Fibroblast of lung (primary cell): ENCODE measurements around the gene ELMOD3. TPM values are rescaled to one million over a fixed set of nuclear protein-coding genes. Genes with fewer than 3 reads are reported as not detected.

Source experiments
- DNase-seq, 2 donors: peaks; one replicate each; pipeline versions ENCODE4 v3.0.0 to v3.0.0-alpha.2; 2010; ENCODE audit warnings: low read depth in 2 of 2
- H2AFZ ChIP-seq: 2 replicates; pipeline ENCODE4 v1.5.1; 2012; ENCODE audit warnings: low read length, control low read depth, inconsistent platforms
- H3K27ac ChIP-seq: 2 replicates; pipeline ENCODE4 v1.5.1; 2011; ENCODE audit warnings: low read length, control low read depth; ENCODE audit not compliant: insufficient read depth
- H3K27me3 ChIP-seq: 2 replicates; pipeline ENCODE4 v1.5.1; 2011; ENCODE audit warnings: mild to moderate bottlenecking, low read length; ENCODE audit not compliant: control insufficient read depth, insufficient read depth
- H3K36me3 ChIP-seq: 2 replicates; pipeline ENCODE4 v1.5.1; 2011; ENCODE audit warnings: low read length; ENCODE audit not compliant: control insufficient read depth, insufficient read depth
- H3K4me1 ChIP-seq: 2 replicates; pipeline ENCODE4 v1.5.1; 2011; ENCODE audit warnings: low read length; ENCODE audit not compliant: control insufficient read depth, insufficient read depth; ENCODE audit errors: extremely low read depth
- H3K4me2 ChIP-seq: 2 replicates; pipeline ENCODE4 v1.5.1; 2011; ENCODE audit warnings: low read length, control low read depth; ENCODE audit not compliant: insufficient read depth; ENCODE audit errors: extremely low read depth
- H3K4me3 ChIP-seq, 4 experiments: fragments of 200-600 bp in 1 of 4; sonication (generic) in 1 of 4; replicated peaks in 1 of 4; 2 replicates each; pipeline ENCODE4 v1.5.1; 2011 to 2016; ENCODE audit warnings: low read length in 4 of 4, low read depth in 3 of 4, mild to moderate bottlenecking in 3 of 4, control low read depth in 2 of 4, inconsistent platforms in 1 of 4, mixed read lengths in 1 of 4; ENCODE audit not compliant: insufficient read depth in 1 of 4; ENCODE audit errors: control extremely low read depth in 1 of 4
- H3K79me2 ChIP-seq: 2 replicates; pipeline ENCODE4 v1.5.1; 2012; ENCODE audit warnings: mild to moderate bottlenecking, low read length, inconsistent platforms; ENCODE audit not compliant: control insufficient read depth, insufficient read depth
- H3K9ac ChIP-seq: 2 replicates; pipeline ENCODE4 v1.5.1; 2011; ENCODE audit warnings: mild to moderate bottlenecking, low read length, control low read depth; ENCODE audit not compliant: insufficient read depth
- H3K9me3 ChIP-seq: 2 replicates; pipeline ENCODE4 v1.5.1; 2012; ENCODE audit warnings: low read depth, low read length; ENCODE audit not compliant: control insufficient read depth, insufficient read depth
- H4K20me1 ChIP-seq: 2 replicates; pipeline ENCODE4 v1.5.1; 2011; ENCODE audit warnings: low read length; ENCODE audit not compliant: control insufficient read depth, insufficient read depth; ENCODE audit errors: extremely low read depth
- CTCF ChIP-seq, 2 donors: IDR thresholded peaks in 1 of 2; conservative IDR thresholded peaks in 1 of 2; 1 replicate in 1 of 2; 2 replicates in 1 of 2; pipeline ENCODE4 v1.5.1; 2011 to 2012; ENCODE audit warnings: low read length in 2 of 2, control low read depth in 1 of 2, inconsistent platforms in 1 of 2, low read depth in 1 of 2, mild to moderate bottlenecking in 1 of 2
- EZH2 ChIP-seq: IDR thresholded peaks from 2 replicates; pipeline ENCODE4 v1.5.1; 2012; ENCODE audit warnings: low read length, control low read depth, mild to moderate bottlenecking; ENCODE audit errors: missing control alignments
- polyA plus RNA-seq, 2 donors: library from polyadenylated mRNA; depleted of rRNA in 1 of 2; stranded (reverse) in 1 of 2; unstranded in 1 of 2; fragments of >200 nt; gene quantifications; 2 replicates each; pipeline ENCODE4 v1.2.1, GENCODE V29; 2011 to 2012; ENCODE audit warnings: missing spikeins in 1 of 2
- total RNA-seq: library from RNA; depleted of rRNA; stranded (reverse); fragments of >200 nt; gene quantifications from 2 replicates; pipeline ENCODE4 v1.2.1, GENCODE V29; 2014

ELMOD3 gene
- total and polyA plus RNA-seq, 2 donors (not counting 1 experiment from before 2014, with no cell fraction given): 13.0 to 27.9 TPM

DNA sequence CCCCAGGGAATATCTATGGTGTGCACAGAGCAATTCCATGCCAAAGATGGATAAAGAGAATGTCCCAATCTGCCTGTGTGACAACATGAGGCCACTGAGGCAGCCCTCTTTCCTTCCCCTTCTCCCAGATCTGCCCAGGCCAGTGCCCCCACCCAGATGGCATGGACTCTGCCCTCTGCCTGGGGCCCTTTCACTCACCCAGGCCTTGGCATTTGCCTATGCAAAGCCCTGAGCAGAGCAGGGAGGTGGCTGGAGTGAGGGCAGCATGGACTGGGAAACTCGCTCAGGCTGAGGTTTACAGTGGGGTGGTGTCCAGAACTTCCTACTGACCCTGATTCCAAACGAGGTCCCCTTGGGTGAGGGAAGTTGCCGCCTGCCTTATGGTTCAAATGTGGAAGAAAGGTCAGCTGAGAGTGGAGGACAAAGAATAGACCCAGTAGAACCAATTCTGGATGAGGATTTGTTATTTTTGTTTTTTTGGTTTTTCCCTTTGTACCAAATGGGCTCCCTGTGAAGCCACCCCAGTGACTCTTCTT lies 72.8 kb downstream of the ELMOD3 start:
- no peaks in the 10 kb centered on the region for H4K20me1 ChIP-seq
- no peak overlapping the region for H3K4me3 ChIP-seq
- H3K27ac ChIP-seq: no peak overlapping the region
- no peak overlapping the region for H3K4me2 ChIP-seq
- H3K79me2 ChIP-seq: no peaks in the 10 kb centered on the region
- H3K9ac ChIP-seq: no peak overlapping the region
- no peaks in the 10 kb centered on the region for H3K27me3 ChIP-seq
- H3K36me3 ChIP-seq: no peaks in the 10 kb centered on the region
- TF ChIP-seq CTCF (conservative IDR thresholded peaks at IDR 0.05 in 1 of 2, IDR thresholded peaks at IDR 0.05 in 1 of 2; ENCODE audit: low read depth in 1 of 2, low read length in 2 of 2): no peak
- TF ChIP-seq EZH2: no peak
- DNase-seq: no peak
- no peak overlapping the region for H2AFZ ChIP-seq
- no peaks in the 10 kb centered on the region for H3K4me1 ChIP-seq
- H3K9me3 ChIP-seq: no peaks in the 10 kb centered on the region

GRCh38 chr2:85428343-85428881 lies 73.8 kb downstream of the ELMOD3 start:
- Histone ChIP-seq H3K4me2 (no peak overlapping the region), H3K4me1 (peaks cover 7% of the 10 kb centered on the region), H3K27ac (no peak overlapping the region), H2AFZ (no peak overlapping the region), H3K9ac (no peak overlapping the region), H3K4me3 (no peak overlapping the region), H4K20me1 (no peaks in the 10 kb centered on the region), H3K9me3 (no peaks in the 10 kb centered on the region), H3K27me3 (no peaks in the 10 kb centered on the region), H3K36me3 (no peaks in the 10 kb centered on the region), H3K79me2 (no peaks in the 10 kb centered on the region)
- TF ChIP-seq CTCF (conservative IDR thresholded peaks at IDR 0.05 in 1 of 2, IDR thresholded peaks at IDR 0.05 in 1 of 2; ENCODE audit: low read depth in 1 of 2, low read length in 2 of 2) (no peak), EZH2 (no peak)
- DNase-seq: no peak

GRCh38 chr2:85429213-85429923 lies 74.8 kb downstream of the ELMOD3 start:
- Histone ChIP-seq H3K27me3 (no peaks in the 10 kb centered on the region), H3K27ac (no peak overlapping the region), H3K4me1 (peaks cover 15% of the 10 kb centered on the region), H4K20me1 (no peaks in the 10 kb centered on the region), H3K36me3 (no peaks in the 10 kb centered on the region), H2AFZ (no peak overlapping the region), H3K9me3 (no peaks in the 10 kb centered on the region), H3K4me2 (no peak overlapping the region), H3K4me3 (no peak overlapping the region), H3K79me2 (no peaks in the 10 kb centered on the region), H3K9ac (no peak overlapping the region)
- DNase-seq: no peak
- TF ChIP-seq CTCF (conservative IDR thresholded peaks at IDR 0.05 in 1 of 2, IDR thresholded peaks at IDR 0.05 in 1 of 2; ENCODE audit: low read depth in 1 of 2, low read length in 2 of 2): no peak
- no peak for TF ChIP-seq EZH2
